Suppressor macrophage (primary cell): Measurements from ENCODE around the gene HBD.
A peak's percentile ranks its signal among the peaks of the same experiment; 100 is the strongest.

Experiments
- DNase-seq, 4 experiments: peaks; one replicate each; pipeline ENCODE4 v3.0.0-alpha.2; 2020 to 2022

HBD gene

DNA sequence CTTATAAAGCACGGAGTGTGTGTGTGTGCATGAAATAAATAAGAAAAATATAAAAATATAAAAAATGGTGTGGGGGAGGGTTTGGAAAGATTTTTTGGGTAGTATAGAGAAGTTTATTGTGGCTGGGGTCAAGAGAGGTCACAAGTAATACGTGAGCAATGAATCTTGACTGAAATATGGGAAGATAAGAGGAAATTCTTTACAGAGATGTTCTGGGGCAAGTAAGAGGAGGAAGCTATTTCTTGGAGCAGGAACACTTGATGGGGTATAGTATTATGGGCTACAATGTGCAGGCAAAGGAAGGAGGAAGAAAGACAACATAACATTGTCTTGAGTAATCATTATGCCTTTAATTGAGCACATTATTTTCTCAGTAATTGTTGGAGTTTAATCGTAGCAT is 2.1 kb downstream of the HBD start:
- peak in 2 of 4 experiments; percentile 24 to 25 for DNase-seq

DNA sequence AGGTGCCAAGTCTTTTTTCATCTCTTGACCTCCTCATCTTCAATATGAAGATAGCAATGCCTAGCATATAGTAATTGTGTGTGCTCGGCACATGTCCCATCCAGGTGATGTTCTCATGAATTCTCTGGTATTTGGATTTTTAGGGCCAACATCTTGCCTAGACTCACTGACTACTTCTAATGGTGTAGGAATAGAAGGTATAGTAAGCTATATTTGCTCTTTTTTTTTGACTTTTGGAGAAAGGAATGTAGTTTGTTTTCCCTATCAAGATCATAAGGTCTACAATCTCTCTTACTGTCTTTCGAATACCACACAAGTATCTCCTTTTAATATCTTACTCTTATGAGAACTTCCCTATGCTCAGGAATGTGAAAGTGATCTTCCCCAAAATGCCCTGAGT is 3.2 kb downstream of the HBD start:
- no peak for DNase-seq

DNA sequence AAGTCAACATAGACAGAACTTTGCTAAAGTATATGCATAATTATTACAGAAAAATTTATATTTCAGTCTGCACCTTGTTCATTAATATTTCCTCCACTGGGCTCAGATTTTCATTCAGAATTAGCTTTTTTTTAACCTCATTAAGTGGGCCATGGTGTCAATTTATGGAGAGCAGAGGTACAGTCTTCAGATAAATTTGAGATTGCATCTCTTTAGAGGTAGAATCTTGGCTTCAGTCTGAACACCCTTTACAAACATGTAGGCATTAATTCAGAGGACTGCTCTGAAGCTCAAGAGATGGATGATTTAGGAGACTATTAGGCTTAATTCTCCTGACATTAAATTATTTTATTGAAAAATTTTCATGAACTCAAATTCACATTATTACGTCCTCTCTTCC is 4.0 kb downstream of the HBD start:
- DNase-seq, result no peak

DNA sequence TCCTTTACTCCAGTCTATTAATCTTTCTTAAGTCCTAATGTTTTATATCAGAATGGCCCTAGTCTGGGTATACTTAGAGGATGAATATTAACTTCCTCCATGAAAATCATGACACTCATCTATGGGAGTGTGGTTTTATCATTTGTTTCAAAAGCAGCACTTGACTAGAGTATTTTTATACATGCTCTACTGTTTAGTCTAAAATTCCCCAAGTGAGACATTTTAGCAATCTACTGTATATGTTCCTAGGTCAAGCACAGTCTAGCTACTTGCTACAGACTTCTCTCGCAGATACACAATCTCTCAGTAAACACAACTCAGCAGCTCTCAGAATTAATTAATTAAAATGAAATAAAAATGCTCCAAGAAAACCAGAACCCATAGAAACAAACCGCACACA is 4.5 kb downstream of the HBD start:
- DNase-seq, result no peak

DNA sequence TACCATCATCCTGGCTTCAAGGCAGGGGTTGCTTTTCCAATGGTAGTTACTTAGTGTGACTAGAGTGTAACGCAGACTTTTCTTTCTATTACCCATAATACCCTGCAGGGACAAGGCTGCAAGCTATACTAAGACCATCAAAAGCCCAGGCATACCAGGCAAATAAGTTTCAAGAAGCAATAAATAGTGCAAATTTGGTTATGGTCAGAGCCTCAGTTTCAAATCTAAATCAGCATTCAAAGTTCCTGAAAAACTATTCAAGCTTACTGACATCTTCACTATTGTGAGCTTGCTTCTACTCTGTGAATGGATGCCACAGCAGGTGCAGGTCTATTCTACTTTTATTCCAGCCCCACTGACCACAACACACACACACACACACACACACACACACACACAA is 4.9 kb downstream of the HBD start:
- DNase-seq, result no peak

DNA sequence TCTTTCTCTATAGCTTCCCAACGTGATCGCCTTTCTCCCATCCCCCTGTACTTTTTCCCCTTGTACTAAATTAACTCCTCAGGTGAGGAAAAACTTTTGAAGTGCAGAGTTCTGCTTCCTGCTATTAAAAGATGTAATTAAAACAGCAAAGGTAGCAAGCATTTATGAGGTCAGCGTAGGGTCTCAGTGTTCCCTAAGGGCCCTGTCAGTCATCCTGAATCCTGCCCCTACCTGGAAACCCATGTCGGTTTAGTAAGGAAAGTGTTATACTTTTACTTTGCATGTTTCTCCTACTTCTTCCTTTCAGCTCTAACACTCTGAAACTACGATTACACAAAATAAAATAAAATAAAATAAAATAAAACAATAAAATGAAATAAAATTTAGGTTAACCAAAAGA is 6.2 kb downstream of the HBD start:
- no peak for DNase-seq

DNA sequence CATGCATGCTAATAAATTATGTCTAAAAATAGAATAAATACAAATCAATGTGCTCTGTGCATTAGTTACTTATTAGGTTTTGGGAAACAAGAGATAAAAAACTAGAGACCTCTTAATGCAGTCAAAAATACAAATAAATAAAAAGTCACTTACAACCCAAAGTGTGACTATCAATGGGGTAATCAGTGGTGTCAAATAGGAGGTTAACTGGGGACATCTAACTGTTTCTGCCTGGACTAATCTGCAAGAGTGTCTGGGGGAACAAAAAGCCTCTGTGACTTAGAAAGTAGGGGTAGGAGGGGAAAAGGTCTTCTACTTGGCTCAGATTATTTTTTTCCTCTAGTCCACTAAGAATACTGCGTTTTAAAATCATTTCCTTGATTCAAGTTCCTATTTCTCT is 6.6 kb downstream of the HBD start:
- no peak for DNase-seq

DNA sequence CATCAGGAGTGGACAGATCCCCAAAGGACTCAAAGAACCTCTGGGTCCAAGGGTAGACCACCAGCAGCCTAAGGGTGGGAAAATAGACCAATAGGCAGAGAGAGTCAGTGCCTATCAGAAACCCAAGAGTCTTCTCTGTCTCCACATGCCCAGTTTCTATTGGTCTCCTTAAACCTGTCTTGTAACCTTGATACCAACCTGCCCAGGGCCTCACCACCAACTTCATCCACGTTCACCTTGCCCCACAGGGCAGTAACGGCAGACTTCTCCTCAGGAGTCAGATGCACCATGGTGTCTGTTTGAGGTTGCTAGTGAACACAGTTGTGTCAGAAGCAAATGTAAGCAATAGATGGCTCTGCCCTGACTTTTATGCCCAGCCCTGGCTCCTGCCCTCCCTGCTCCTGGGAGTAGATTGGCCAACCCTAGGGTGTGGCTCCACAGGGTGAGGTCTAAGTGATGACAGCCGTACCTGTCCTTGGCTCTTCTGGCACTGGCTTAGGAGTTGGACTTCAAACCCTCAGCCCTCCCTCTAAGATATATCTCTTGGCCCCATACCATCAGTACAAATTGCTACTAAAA is 7.5 kb downstream of the HBD start, which contains the start of gene HBB:
TSS of gene HBB (minus strand) at position 340 of the 579 bp plus-strand sequence. CDS start at position 290, 50 bp downstream.
- DNase-seq, result no peak

DNA sequence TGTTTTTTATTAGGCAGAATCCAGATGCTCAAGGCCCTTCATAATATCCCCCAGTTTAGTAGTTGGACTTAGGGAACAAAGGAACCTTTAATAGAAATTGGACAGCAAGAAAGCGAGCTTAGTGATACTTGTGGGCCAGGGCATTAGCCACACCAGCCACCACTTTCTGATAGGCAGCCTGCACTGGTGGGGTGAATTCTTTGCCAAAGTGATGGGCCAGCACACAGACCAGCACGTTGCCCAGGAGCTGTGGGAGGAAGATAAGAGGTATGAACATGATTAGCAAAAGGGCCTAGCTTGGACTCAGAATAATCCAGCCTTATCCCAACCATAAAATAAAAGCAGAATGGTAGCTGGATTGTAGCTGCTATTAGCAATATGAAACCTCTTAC is 8.8 kb downstream of the HBD start:
- no peak for DNase-seq

DNA sequence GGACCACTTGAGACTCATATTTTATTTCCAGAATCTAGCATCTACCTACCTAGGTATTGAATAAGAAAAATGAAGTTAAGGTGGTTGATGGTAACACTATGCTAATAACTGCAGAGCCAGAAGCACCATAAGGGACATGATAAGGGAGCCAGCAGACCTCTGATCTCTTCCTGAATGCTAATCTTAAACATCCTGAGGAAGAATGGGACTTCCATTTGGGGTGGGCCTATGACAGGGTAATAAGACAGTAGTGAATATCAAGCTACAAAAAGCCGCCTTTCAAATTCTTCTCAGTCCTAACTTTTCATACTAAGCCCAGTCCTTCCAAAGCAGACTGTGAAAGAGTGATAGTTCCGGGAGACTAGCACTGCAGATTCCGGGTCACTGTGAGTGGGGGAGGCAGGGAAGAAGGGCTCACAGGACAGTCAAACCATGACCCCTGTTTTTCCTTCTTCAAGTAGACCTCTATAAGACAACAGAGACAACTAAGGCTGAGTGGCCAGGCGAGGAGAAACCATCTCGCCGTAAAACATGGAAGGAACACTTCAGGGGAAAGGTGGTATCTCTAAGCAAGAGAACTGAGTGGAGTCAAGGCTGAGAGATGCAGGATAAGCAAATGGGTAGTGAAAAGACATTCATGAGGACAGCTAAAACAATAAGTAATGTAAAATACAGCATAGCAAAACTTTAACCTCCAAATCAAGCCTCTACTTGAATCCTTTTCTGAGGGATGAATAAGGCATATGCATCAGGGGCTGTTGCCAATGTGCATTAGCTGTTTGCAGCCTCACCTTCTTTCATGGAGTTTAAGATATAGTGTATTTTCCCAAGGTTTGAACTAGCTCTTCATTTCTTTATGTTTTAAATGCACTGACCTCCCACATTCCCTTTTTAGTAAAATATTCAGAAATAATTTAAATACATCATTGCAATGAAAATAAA is 9.5 kb downstream of the HBD start:
- no peak for DNase-seq

DNA sequence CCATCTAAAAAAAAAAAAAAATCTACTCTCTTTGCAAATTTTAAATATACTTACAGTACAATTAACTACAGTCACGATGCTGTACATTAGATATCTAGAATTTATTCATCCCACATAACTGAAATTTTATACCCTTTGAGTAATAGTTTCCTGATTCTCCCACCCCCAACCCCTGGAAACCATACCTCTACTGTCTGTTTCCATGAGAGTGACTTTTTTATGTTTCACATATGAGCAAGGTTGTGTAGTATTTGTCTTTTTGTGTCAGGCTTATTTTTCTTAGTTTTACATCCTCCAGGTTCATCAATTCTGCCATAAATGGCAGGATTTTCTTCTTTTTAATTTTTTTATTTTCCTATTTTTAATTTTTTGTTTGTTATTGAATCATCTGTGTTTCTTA is 10.6 kb downstream of the HBD start:
- no peak for DNase-seq

DNA sequence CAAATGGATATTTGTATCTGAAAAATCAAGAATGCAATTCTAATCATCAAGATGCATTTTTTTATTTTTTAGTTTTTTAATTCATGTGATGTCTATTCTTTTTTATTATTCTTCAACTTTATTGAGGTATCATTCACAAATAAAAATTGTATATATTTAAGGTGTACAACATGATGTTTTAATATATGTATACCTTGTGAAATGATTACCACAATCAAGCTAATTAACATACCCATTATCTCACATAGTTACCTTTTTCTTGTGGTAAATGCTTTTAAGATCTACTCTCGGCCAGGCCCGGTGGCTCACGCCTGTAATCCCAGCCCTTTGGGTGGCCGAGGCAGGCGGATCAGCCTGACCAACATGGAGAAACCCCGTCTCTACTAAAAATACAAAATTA is 11.1 kb downstream of the HBD start:
- no peak for DNase-seq

DNA sequence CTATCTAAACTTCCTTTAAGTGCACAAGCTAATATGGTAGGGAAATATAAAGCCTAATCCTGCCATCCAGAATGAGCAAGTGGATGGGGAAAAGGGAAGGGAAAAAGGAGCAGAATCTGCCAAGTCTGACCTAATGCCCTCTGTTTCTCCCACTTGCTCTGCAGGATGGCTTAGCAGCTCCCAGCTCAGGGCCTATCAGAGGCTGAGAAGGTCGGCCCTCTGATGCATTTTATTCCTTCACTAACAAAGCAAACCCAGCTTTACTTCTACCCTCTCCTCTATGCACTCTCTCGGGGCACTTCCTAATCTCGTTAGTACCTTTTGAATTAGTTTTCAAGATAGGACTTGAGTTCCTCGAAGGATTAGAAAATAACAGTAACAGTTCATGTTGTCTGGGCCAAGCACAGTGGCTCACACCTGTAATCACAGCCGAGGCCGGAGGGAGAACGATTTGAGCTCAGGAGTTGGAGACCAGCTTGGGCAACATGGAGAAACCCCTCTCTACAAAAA is 23.9 kb downstream of the HBD start:
- DNase-seq, result no peak

DNA sequence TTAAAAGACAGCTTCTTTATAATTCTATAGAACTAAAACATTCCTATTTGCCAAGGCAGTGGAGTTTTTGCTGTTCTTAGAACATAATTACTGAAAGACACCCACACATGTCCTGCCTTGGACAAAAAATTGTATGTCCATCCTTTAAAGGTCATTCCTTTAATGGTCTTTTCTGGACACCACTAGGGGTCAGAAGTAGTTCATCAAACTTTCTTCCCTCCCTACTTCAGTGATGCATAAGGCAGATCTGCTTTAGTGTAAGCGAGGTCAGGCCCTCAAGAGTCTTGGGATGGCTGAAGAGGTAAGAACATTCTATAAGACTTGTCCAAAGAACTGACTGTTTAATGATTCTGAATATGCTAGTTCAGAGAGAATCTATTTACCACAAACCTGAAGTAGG is 29.5 kb downstream of the HBD start:
- peak; percentile 56 to 72 (median 65) for DNase-seq

DNA sequence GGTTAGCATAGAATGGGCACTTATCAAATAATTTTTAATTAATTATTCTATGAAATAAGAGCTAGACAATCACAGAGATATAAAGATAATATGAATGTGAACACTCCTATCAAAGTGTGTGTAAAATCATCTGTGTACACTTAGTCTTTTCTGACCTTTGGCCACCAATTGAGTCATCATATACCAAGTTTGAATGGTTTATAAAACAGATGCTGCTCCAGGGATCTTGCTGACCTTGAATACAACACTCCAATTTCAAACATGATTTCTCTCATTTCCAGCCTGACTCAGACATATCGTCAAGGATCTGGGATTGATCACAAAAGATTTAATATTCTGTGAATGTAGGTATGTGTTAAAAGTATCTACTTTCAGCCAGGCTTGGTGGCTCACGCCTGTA is 30.9 kb downstream of the HBD start:
- DNase-seq, result no peak

DNA sequence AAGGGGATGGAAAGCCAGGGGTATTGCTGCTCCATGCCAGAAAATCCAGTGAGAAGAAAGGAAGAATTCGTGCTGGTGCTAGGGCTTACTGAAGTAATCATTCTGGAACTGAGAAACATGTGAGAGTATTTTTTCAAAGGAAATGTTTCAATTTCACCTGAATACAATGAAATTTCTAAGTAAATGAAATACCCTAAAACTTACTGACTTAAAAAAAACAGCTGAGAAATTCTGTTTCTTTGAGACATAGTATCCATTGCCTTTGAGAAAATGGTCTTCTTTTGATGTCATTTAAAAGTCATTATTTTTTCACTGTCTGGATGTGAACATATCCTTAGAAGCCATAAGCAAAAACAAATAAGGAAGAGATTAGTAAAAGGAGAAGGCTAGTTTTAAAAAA is 33.7 kb downstream of the HBD start, which contains the start of gene OR51V1:
TSS of gene OR51V1 (minus strand) at position 101 of the 400 bp plus-strand sequence. CDS start at position 101, 0 bp downstream.
- no peak for DNase-seq

DNA sequence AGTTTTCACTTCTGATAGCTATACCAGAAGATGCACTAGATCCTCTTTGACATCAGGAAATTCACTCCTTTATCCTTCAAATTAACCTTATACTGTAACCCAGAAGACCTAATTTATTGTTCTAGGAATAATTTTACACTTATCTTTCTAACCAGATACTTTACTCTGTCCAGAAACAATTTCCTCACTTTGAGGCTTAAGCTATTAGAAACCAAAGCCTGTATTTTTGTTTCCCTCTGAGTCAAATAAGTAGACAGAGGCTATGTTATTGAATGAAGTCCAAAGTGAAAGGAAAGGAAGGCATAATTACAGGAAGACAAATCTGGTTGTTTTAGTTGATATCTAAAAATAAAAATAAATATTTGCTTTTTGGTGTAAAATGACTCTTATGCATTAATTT is 36.0 kb downstream of the HBD start:
- DNase-seq, result no peak

DNA sequence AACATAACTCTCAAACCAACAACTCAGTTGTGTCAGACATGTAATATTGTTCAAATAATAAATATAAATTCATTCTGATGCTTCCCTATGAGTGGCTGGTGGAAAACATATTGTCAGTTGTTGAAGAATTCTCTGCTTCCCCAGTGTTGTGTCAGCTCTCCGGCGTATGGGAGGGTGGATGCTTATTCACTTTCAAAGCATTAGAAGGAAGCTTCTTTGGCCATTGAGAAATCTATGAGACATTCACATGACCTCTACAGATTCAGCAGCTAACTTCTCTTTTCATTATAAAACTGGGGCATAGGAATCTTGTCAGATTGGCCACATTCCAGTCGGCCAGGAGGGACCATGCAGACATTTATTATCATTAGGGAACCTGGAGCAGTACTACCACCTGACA is 36.7 kb downstream of the HBD start:
- peak; percentile 67 to 86 (median 76) for DNase-seq

DNA sequence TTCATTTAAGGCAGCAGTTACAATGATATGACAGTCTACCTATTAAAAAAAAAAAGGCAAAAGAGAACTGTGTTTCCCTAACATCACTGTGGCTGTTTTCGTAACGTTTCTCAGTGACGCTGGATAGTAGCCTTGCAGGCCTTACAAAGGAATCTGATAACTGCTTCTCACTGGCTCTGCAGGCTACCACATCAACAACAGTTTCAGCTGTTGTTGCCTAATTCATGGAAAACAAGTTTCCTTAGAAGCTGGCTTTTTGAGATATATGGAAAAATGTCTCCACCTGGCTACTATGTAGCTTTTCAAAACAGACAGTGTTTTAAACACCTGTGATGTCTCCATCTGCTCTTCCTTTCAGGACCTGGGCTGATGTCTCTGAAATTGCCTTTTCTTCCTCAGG is 37.6 kb downstream of the HBD start:
- no peak for DNase-seq

DNA sequence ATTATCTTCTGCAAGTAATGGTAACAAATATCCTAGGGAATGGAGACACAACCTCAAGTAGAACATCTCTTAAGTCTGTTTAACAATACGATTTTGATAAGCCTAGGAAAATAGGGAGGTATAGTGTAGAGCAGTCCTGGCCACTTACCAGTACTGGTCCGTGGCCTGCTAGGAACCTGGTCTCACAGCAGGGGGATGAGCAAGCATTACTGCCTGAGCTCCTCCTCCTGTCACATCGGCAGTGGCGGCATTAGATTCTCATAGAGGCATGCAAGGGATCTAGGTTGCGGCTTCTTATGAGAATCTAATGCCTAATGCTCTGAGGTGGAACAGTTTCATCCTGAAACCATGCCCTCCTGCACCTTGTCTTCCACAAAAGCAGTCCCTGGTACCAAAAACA is 38.2 kb downstream of the HBD start:
- DNase-seq, result no peak

DNA sequence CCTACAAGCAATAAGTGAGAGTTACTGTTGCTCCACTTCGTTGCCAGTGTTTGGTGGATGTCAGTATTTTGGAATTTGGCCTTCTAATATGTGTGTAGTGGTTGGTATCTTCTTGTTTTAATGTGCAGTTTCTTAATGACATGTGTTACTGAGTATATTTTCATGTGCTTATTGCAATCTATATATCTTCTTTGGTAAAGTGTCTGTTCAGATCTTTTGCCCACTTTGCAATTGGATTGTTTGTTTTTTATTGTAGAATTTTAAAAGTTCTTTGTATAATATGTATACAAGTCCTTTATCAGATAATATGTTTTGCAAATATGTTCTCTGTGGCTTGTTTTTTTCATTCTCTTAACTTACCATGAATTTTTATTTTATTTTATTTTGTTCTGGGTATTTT is 41.5 kb downstream of the HBD start:
- DNase-seq, result no peak

DNA sequence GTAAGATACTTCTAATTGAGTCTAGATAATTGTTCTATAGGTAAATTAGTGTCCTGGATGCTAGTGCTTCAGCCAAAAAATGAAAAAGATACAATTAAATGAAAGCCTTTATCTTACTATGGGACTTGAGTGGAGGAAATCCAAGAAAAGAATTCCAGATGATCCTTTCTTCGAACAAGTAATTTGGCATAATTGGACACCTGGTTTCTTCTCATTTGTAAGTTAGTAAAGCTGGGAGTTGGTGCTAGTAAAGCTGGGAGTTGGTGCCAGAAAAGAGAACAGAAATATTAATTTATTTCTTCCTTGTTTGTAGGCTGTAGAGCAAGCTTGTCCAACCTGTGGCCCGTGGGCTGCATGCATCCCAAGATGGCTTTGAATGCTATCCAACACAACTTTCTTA is 46.1 kb downstream of the HBD start:
- DNase-seq, result no peak
